Smooth muscle cell (in vitro differentiated cells): ENCODE data around the gene RTEL1. TPM values are rescaled to one million over a fixed set of nuclear protein-coding genes. Genes with fewer than 3 reads are reported as not detected.

Source experiments
- DNase-seq: peaks from one replicate; lab custom pipeline; 2025; ENCODE audit not compliant: unreplicated experiment; lab: John Stamatoyannopoulos, UW
- H2AFZ ChIP-seq: fragments of 200-600 bp; sonication (generic); 2 replicates; pipeline ENCODE4 v1.6.0; 2016; ENCODE audit warnings: antibody characterized with exemption, low read depth, mild to moderate bottlenecking
- H3F3A ChIP-seq: fragments of 200-600 bp; sonication (generic); 2 replicates; pipeline ENCODE4 v1.6.0; 2017; ENCODE audit warnings: antibody characterized with exemption, low read depth
- H3K27ac ChIP-seq: fragments of 200-600 bp; sonication (generic); 2 replicates; pipeline ENCODE4 v1.5.1; 2016; ENCODE audit warnings: low read depth, mild to moderate bottlenecking
- H3K27me3 ChIP-seq: fragments of 200-600 bp; sonication (generic); 2 replicates; pipeline ENCODE4 v1.6.1; 2016; ENCODE audit warnings: low read depth, mild to moderate bottlenecking
- H3K36me3 ChIP-seq: fragments of 200-600 bp; sonication (generic); 2 replicates; pipeline ENCODE4 v1.5.1; 2016; ENCODE audit warnings: low read depth
- H3K4me1 ChIP-seq: fragments of 200-600 bp; sonication (generic); 2 replicates; pipeline ENCODE4 v1.5.1; 2016; ENCODE audit warnings: low read depth
- H3K4me2 ChIP-seq: fragments of 200-600 bp; sonication (generic); 2 replicates; pipeline ENCODE4 v1.6.0; 2016; ENCODE audit warnings: mild to moderate bottlenecking
- H3K4me3 ChIP-seq: fragments of 200-600 bp; sonication (generic); 2 replicates; pipeline ENCODE4 v1.5.1; 2016; ENCODE audit warnings: mild to moderate bottlenecking
- H3K79me2 ChIP-seq: fragments of 200-600 bp; sonication (generic); 2 replicates; pipeline ENCODE4 v1.6.0; 2016; ENCODE audit warnings: low read depth, mild to moderate bottlenecking
- H3K9ac ChIP-seq: fragments of 200-600 bp; sonication (generic); 2 replicates; pipeline ENCODE4 v1.6.0; 2016; ENCODE audit warnings: low read depth
- H3K9me3 ChIP-seq: fragments of 200-600 bp; sonication (generic); replicated peaks from 2 replicates; pipeline ENCODE4 v1.5.1; 2016; ENCODE audit warnings: low read depth
- H4K20me1 ChIP-seq: fragments of 200-600 bp; sonication (generic); 2 replicates; pipeline ENCODE4 v1.6.0; 2016; ENCODE audit warnings: low read depth
- WGBS: methylation state at CpG from one replicate; pipeline ENCODE4 v1.1.7; 2016; ENCODE audit warnings: low lambda C conversion rate; 5-methylcytosine and 5-hydroxymethylcytosine counted together
- polyA plus RNA-seq: library from polyadenylated mRNA; unstranded; fragments of >200 nt; fragmentation: Nextera tagmentation; extraction: Ambion mirVana; gene quantifications from 2 replicates; pipeline ENCODE4 v1.2.1, GENCODE V29; 2016
- total RNA-seq: library from RNA; depleted of rRNA; stranded (reverse); fragments of >200 nt; gene quantifications from 2 replicates; pipeline ENCODE4 v1.2.3, GENCODE V29; 2014
- TF ChIP-seq, protein P1 (sequence below): fragments of 200-600 bp; sonication (generic); IDR thresholded peaks from 2 replicates; pipeline ENCODE4 v1.5.1; 2017; ENCODE audit warnings: borderline replicate concordance, mild to moderate bottlenecking, antibody characterized with exemption; ENCODE audit not compliant: insufficient read depth, poor library complexity, severe bottlenecking

The RTEL1 gene
- total and polyA plus RNA-seq, 2 experiments from 2014 or later, result 10.4 to 14.2 TPM

DNA sequence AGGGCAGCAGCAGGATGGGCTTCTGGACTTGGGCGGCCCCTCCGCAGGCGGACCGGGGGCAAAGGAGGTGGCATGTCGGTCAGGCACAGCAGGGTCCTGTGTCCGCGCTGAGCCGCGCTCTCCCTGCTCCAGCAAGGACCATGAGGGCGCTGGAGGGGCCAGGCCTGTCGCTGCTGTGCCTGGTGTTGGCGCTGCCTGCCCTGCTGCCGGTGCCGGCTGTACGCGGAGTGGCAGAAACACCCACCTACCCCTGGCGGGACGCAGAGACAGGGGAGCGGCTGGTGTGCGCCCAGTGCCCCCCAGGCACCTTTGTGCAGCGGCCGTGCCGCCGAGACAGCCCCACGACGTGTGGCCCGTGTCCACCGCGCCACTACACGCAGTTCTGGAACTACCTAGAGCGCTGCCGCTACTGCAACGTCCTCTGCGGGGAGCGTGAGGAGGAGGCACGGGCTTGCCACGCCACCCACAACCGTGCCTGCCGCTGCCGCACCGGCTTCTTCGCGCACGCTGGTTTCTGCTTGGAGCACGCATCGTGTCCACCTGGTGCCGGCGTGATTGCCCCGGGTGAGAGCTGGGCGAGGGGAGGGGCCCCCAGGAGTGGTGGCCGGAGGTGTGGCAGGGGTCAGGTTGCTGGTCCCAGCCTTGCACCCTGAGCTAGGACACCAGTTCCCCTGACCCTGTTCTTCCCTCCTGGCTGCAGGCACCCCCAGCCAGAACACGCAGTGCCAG is 38.7 kb downstream of the RTEL1 start, which contains the start of gene TNFRSF6B:
TSS of gene TNFRSF6B (plus strand) at position 25 of the 729 bp plus-strand sequence. CDS start at position 141, 116 bp downstream.
- Histone ChIP-seq H3K27ac (no peak within 1 kb of the TSS), H3K4me1 (peaks cover 20% of the 10 kb centered on the region), H3K36me3 (no peaks in the 10 kb centered on the region), H2AFZ (no peak within 1 kb of the TSS), H3F3A (no peaks in the 10 kb centered on the region), H4K20me1 (no peaks in the 10 kb centered on the region), H3K9ac (no peak within 1 kb of the TSS), H3K4me2 (peak within 1 kb of the TSS; percentile 83), H3K4me3 (peak within 1 kb of the TSS; percentile 43), H3K9me3 (no peaks in the 10 kb centered on the region), H3K27me3 (no peaks in the 10 kb centered on the region), H3K79me2 (no peaks in the 10 kb centered on the region)
- DNase-seq, result no peak
- WGBS, result 20% methylated on average over 49 of the region's 52 CpGs
- TF ChIP-seq, protein P1, sequence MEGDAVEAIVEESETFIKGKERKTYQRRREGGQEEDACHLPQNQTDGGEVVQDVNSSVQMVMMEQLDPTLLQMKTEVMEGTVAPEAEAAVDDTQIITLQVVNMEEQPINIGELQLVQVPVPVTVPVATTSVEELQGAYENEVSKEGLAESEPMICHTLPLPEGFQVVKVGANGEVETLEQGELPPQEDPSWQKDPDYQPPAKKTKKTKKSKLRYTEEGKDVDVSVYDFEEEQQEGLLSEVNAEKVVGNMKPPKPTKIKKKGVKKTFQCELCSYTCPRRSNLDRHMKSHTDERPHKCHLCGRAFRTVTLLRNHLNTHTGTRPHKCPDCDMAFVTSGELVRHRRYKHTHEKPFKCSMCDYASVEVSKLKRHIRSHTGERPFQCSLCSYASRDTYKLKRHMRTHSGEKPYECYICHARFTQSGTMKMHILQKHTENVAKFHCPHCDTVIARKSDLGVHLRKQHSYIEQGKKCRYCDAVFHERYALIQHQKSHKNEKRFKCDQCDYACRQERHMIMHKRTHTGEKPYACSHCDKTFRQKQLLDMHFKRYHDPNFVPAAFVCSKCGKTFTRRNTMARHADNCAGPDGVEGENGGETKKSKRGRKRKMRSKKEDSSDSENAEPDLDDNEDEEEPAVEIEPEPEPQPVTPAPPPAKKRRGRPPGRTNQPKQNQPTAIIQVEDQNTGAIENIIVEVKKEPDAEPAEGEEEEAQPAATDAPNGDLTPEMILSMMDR, result no peak

DNA sequence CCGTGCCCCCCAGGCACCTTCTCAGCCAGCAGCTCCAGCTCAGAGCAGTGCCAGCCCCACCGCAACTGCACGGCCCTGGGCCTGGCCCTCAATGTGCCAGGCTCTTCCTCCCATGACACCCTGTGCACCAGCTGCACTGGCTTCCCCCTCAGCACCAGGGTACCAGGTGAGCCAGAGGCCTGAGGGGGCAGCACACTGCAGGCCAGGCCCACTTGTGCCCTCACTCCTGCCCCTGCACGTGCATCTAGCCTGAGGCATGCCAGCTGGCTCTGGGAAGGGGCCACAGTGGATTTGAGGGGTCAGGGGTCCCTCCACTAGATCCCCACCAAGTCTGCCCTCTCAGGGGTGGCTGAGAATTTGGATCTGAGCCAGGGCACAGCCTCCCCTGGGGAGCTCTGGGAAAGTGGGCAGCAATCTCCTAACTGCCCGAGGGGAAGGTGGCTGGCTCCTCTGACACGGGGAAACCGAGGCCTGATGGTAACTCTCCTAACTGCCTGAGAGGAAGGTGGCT is 39.3 kb downstream of the RTEL1 start:
- no peak overlapping the region for H2AFZ ChIP-seq
- H4K20me1 ChIP-seq, result no peaks in the 10 kb centered on the region
- peaks cover 20% of the 10 kb centered on the region for H3K4me1 ChIP-seq
- TF ChIP-seq, protein P1, result no peak
- H3K27ac ChIP-seq, result no peak overlapping the region
- no peak for DNase-seq
- H3K4me2 ChIP-seq, result peak overlapping the region; percentile 83
- H3K9me3 ChIP-seq, result no peaks in the 10 kb centered on the region
- H3K79me2 ChIP-seq, result no peaks in the 10 kb centered on the region
- no peaks in the 10 kb centered on the region for H3F3A ChIP-seq
- H3K36me3 ChIP-seq, result no peaks in the 10 kb centered on the region
- WGBS, result 85% methylated on average over 7 of the region's 7 CpGs
- no peak overlapping the region for H3K9ac ChIP-seq
- peak overlapping the region; percentile 43 for H3K4me3 ChIP-seq
- no peaks in the 10 kb centered on the region for H3K27me3 ChIP-seq

DNA sequence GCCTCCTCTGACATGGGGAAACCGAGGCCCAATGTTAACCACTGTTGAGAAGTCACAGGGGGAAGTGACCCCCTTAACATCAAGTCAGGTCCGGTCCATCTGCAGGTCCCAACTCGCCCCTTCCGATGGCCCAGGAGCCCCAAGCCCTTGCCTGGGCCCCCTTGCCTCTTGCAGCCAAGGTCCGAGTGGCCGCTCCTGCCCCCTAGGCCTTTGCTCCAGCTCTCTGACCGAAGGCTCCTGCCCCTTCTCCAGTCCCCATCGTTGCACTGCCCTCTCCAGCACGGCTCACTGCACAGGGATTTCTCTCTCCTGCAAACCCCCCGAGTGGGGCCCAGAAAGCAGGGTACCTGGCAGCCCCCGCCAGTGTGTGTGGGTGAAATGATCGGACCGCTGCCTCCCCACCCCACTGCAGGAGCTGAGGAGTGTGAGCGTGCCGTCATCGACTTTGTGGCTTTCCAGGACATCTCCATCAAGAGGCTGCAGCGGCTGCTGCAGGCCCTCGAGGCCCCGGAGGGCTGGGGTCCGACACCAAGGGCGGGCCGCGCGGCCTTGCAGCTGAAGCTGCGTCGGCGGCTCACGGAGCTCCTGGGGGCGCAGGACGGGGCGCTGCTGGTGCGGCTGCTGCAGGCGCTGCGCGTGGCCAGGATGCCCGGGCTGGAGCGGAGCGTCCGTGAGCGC is 39.9 kb downstream of the RTEL1 start:
- Histone ChIP-seq H3K4me2 (peak overlapping the region; percentile 83), H4K20me1 (no peaks in the 10 kb centered on the region), H3K27ac (peak overlapping the region; percentile 97), H2AFZ (no peak overlapping the region), H3K36me3 (no peaks in the 10 kb centered on the region), H3K4me1 (peaks cover 20% of the 10 kb centered on the region), H3K27me3 (no peaks in the 10 kb centered on the region), H3F3A (no peaks in the 10 kb centered on the region), H3K9me3 (no peaks in the 10 kb centered on the region), H3K4me3 (no peak overlapping the region), H3K79me2 (no peaks in the 10 kb centered on the region), H3K9ac (no peak overlapping the region)
- TF ChIP-seq, protein P1, result no peak
- WGBS, result 88% methylated on average over 40 of the region's 40 CpGs
- DNase-seq, result no peak
